GM18907 (cell line): ENCODE data around the gene IER5.
"Not testable (repeated sequence)": the region's sequence is repeated elsewhere in the genome, so short reads cannot be mapped to it uniquely, and the experiment has no call there.

Source experiments
- ATAC-seq: cut with Tn5 transposase; IDR thresholded peaks from one replicate; pipeline ENCODE4 v1.9.1; 2021; ENCODE audit warnings: mild to moderate bottlenecking, moderate library complexity; ENCODE audit not compliant: unreplicated experiment

IER5 gene

GRCh38 chr1:181088079-181089016, at the start of gene IER5:
IER5 (plus strand) TSS chr1:181088700; CDS start chr1:181088903, 203 bp downstream.
- peak; percentile 76 for ATAC-seq

DNA sequence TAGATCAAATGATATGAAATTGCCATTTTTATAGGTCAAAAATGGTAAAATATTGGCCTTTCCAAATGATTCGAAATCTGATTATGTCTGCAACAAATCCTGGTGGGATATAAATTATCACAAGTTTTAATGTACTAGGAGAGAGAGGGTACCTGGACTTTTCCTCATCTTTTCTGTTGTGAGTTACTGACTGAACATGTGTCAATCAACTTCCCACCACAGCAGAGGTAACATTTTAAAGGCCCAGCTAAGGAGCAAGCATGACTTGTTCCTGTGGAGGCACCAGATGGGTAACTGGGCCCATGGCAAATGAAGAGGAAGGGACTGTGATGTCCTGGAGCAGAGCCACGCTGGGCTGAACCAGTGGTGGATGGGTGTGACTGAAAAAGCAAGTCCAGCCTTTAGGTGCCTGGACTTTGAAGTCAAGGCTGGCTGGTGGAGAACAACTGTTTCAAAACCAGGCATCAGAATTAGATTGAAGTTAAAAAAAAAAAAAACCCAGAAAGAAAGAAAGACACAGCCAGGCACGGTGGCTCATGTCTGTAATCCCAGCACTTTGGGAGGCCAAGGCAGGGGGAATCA, 48.1 kb upstream of the IER5 start:
- ATAC-seq: no peak

DNA sequence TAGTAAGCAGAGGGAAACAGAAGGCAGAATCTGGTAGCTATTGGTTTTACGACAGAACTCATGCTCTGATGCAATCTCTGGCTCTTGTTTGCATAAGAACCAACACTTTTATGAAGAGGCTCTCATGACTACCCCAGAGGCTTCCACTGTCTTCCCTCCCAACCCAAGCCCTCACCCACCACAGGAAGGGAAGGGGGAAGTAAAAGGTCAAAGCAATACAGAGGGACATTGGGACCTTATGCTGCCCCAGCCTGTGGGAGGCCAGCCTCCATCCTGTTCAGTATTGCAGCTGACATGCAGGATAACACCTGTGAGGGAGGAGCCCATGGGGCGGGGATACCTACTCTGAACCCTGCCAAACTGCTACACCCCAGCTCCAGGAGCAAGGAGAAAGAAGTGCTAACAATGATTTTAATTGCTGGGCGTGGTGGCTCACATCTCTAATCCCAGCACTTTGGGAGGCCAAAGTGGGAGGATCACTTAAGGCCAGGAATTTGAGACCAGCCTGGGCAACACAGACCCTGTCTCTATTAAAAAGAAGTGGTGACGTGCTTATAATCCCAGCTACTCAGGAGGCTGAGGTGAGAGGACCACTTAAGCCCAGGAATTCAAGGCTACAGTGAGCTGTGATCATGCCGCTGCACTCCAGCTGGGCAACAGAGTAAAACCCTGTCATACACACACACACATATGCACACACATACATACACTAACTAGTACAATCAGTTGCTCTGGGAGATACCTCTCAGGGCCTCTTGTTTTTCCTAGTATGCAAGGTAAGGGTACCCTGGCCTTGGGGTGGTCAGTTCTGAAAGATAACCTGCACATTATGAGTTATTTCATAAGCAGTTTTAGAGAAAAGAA, 45.2 kb upstream of the IER5 start:
- no peak for ATAC-seq

GRCh38 chr1:181044449-181044966, 44.0 kb upstream of the IER5 start:
- peak; percentile 91 for ATAC-seq

- ATAC-seq: not testable (repeated sequence)
Observed at GRCh38 chr1:181045946-181046345, 42.6 kb upstream of the IER5 start.

- no peak for ATAC-seq
Observed at GRCh38 chr1:181049378-181049777, 39.1 kb upstream of the IER5 start.

GRCh38 chr1:181050922-181051321, 37.6 kb upstream of the IER5 start:
- ATAC-seq: no peak

- ATAC-seq: no peak
Observed at GRCh38 chr1:181056560-181056959, 31.9 kb upstream of the IER5 start.

GRCh38 chr1:181057079-181057478, 31.4 kb upstream of the IER5 start:
- no peak for ATAC-seq

GRCh38 chr1:181059435-181059834, 29.1 kb upstream of the IER5 start:
- ATAC-seq: no peak

GRCh38 chr1:181060066-181060465, 28.4 kb upstream of the IER5 start:
- ATAC-seq: no peak

DNA sequence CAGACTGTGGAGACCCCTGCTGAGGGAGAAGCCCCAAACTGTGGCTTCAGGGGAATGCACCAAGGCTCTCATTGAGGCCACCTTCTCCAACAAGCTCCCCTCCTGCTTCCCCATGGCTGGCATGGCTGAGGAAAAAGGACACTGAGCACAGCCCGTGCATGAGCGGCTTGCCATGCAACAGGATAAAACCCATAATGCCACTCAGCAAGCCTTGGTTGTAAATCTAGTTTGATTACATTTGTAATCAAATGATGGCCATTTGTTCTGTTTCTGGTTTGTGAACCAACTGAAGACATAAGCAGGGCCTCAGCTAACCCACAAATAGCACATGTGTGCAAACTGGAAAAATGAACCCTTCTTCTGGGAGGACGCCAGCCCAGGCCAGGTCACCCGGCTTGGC, 27.6 kb upstream of the IER5 start:
- ATAC-seq: not testable (repeated sequence)

DNA sequence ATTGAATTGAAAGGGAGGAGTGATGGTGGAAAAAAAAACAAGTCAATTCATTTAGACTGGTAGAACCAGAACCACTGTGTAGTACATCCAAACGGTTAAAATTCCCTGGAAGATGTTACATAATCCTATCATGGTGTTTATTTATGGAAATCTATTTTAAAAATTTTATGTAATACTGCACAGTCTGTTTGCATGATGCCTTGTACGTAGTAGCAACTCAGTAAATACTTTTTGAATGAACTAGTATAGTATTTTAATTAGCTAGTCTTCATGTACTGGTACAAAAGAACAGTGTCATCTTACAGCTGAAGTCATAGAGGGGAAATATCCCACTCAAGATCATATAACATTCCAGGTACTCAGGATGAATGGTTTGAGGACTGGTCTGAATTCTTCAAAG, 27.0 kb upstream of the IER5 start:
- no peak for ATAC-seq

- ATAC-seq: peak; percentile 88
Observed at GRCh38 chr1:181061891-181062835, 26.3 kb upstream of the IER5 start.

DNA sequence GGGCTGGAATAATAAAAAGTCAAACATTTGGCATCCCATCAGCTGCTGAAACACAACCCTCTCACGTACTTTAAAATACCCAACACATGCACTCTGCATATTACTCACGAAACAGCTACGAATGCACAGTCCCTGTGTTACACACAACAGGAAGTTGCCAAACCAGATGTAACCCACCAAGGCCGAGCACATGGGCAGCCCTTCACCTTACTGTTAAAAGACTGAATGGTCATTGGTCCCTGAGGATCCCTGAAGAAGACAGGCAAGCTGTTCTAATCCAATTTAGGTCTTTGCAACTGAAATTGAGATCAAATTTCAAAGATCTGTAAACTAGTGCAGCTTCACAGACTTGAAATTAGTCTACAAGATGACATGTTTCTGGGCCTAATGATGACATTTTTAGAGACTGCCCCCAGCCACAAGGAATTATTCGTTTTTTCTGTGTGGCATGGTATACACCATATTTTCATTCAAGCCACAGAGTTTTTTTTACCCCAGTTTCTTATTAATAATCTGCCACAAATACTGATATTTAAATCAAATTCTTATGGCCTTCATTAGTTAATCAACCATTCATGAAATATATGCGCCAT, 25.6 kb upstream of the IER5 start:
- ATAC-seq: peak; percentile 69

GRCh38 chr1:181064011-181064623, 24.4 kb upstream of the IER5 start:
- ATAC-seq: no peak

- ATAC-seq: no peak
Observed at GRCh38 chr1:181064702-181065101, 23.8 kb upstream of the IER5 start.

- no peak for ATAC-seq
Observed at GRCh38 chr1:181073638-181074037, 14.9 kb upstream of the IER5 start.

GRCh38 chr1:181075766-181076350, 12.6 kb upstream of the IER5 start:
- ATAC-seq: no peak
